Activated effector memory CD4-positive, alpha-beta T cell treated with anti-CD3 and anti-CD28 coated beads, Interleukin-2, amount 50 U/mL, for 16 hours (primary cell): ENCODE measurements around the gene SLC7A8.

Source experiments
- DNase-seq: peaks from one replicate; pipeline ENCODE4 v3.0.0-alpha.2; 2020

The SLC7A8 gene

DNA sequence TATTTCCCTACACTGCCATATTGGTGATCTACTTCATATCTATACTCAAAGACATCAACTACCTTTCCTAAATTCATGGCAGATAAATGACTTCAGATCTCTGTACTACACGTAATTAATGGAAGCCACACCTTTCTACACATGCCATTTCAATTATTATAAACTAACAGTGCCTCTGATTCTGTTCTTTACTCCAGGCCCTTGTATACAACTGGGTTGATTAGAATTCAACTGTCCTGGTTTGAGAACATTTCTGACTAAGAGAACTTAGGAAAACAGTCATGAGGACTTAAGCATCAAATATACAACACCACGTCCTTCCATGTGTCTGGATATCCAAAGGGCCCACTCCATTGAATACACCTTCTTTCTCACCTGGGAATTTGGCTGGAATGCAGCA lies 90.4 kb downstream of the SLC7A8 start:
- DNase-seq = no peak

DNA sequence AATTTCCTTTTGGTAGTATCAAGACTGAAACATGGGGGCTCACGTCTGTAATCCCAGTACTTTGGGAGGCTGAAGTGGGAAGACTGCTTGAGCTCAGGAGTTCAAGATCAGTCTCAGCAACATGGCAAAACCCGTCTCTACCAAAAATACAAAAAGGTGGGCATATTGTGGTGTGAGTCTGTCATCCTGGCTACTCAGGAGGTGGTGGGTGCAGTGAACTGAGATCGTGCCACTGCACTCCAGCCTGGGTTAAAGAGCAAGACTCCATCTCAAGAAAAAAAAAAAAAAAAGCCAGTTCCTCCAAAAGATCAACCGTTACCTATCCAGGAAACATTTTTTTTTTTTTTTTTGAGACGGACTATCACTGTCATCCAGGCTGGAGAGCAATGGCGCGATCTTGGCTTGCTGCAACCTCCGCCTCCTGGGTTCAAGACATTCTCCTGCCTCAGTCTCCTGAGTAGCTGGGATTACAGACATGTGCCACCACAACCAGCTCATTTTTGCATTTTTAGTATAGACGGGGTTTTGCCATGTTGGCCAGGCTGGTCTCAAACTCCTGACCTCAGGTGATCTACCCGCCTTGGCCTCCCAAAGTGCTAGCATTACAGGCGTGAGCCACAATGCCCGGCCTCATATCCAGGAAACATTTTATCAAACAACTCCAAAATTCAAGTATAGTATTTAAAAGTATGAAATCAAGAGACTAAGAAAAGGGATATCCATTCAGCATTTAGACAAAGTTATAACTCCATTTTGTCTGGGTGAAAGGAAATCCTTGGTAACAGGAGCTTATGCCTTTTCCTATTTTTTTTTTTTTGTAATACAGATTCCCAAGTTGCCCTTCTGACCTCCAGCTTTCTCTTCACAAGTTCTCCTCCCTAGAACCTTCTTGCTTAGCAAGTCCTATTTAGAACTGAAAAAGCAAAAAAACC lies 91.9 kb downstream of the SLC7A8 start:
- DNase-seq = no peak

DNA sequence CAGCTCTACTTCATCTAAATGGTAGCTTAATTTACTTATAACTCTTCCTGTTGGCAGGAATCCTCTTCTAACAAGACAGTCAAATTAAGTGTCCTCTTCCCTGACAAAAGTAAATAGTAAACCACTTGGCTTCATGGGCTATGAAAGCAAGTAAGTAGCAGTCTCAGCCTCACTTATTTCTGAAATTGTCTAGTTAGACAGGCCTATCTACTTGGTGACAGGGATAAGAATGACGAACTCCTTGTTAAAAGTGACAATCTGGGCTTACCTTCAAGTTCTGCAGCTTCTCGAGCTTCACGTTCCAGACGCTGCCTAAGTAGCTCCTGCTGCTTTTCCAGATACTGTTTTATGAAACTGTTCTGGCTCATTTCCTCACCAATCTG lies 93.2 kb downstream of the SLC7A8 start:
- no peak for DNase-seq

DNA sequence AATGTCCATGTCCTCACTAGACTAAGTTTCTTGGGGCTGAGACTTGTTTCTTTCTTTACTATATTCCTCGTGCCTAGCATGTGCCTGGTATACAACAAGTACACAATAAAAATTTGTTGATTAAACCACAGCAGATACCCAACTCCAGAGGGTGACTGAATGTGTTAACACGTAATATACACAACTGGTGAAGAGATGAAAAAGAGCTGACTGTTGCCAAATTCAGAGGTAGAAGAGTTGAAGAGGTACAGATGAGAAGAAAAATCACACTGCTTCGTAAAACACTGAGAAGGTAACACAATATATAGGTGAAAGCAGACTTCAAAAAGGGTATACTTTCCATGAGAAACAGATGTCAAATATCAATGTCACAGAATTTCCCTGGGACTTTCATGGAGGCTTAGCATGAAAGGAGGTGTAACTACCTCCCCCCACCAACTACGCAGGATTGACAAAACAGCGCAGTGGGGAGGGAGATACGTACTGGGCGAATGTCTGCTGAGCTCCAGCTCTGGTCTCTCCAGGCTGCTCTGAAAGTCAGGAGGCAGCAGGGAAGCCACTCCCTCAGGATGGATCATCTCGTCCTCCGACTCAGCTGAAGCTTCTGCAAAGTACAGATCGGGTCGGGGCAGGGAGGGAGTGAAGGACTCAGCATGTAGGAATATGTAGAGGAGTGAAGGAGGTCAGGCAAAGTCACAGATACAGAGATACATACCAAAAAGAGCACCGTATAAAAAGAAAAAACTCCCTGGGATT lies 93.8 kb downstream of the SLC7A8 start:
- peak; percentile 22 for DNase-seq

DNA sequence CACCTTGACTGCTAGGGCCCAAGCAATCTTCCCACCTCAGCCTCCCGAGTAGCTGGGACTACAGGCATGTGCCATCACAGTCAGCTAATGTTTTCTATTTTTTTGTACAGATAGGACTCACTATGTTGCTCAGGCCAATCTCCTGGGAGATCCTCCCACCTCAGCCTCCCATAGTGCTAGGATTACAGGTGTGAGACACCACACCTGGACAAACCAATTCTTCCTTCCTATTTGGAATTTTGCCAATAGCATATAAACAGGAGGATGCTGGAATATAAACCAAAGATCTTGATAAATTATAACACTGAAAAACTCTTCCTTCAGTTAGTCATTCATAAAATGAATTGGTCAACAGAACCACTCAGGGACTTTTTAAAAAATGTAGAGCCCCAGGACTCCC lies 96.9 kb downstream of the SLC7A8 start:
- DNase-seq = no peak

DNA sequence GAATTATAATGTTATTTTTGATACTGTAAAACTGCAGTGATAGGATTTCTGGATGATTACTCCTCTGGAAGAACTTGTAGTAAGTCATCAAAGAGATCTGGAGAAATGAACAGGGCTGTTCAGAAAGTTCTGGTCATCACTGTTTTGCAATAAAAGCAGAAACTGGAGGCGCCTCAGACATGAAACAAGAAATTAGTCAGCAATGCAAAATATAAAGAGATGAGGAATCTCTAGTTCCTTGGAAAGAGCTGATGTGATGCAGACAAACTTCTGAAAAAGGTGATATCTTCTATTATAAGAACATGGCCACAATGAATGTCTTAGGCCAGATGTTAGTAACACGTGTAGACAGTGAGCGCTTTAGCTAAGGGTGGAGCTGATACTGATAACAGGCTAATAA lies 98.0 kb downstream of the SLC7A8 start:
- DNase-seq = no peak

DNA sequence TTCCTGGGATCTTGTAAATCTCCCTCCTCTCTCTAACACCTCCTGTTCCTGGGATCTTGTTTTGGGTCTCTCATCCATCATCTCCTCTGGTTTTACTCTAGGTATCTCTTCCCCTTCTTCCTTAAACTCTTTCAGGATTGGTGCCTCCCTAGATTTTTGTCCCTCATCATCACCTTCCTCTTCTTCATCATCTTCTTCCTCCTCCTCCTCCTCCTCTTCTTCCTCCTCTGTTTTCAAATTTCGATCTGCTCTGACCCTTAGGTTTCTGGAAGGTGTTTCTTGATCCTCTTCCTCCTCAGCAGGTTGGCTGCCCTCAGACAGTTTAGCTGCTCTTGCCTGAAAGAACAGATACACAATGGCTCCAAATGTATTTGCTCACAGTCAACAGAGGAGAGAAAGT lies 103.0 kb downstream of the SLC7A8 start:
- no peak for DNase-seq

DNA sequence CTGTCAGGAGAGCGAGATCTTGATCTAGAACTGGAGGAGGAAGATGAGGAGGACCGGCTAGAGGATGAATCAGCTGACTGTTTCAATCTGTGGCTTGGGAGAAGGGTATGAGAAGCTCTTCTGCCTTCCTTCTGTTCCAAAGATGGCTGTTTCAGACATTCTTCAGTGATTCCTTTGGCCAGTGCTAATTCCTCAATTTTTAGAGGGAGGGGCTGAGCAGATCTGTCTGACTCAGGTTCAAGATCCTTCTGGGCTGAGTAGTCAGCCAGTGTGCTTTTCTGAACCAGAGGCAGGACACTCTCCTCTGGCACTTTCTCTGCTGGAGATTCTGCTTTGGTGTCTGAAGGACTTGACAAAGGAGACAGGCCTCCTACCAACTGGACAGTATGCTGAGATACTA lies 103.7 kb downstream of the SLC7A8 start:
- no peak for DNase-seq

DNA sequence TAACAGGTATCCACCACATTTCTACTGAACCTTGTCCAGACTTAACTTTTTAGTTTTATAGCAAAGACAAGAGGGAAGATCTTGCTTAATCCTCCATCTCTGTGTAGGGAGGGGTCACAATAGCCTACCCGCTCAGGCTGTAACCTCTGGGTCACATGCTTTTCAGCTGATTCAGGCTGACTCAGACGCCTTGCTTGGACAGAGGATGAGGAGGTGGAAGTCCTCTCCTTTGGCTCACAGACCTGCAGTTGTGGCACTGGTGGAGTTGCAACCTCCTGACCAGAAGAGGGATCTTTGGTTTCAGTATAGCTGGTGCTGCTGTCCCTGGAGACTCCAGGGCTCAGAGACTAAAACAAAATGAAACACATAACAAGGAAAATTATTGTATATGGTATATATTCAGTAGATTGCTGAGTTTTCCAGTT lies 104.8 kb downstream of the SLC7A8 start:
- no peak for DNase-seq

DNA sequence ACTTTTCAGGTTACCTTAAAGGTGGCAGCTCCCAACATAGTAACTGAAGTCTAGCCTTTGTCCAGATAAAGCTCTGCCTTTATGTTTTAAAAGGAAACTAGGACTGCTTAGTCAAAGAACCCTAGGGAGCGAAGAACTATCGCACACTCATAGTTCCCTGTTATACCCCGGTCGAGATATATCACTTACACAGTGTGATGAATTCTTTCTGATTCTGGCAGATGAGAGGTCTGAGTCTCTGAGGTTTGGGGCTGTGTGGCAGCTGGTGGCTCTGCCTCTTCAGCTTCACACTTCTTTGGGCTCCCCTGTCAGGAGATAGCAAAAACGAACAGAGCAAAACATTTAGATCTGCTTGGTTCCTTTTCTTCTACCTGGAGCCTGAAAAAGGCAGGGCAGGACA lies 105.5 kb downstream of the SLC7A8 start:
- no peak for DNase-seq

DNA sequence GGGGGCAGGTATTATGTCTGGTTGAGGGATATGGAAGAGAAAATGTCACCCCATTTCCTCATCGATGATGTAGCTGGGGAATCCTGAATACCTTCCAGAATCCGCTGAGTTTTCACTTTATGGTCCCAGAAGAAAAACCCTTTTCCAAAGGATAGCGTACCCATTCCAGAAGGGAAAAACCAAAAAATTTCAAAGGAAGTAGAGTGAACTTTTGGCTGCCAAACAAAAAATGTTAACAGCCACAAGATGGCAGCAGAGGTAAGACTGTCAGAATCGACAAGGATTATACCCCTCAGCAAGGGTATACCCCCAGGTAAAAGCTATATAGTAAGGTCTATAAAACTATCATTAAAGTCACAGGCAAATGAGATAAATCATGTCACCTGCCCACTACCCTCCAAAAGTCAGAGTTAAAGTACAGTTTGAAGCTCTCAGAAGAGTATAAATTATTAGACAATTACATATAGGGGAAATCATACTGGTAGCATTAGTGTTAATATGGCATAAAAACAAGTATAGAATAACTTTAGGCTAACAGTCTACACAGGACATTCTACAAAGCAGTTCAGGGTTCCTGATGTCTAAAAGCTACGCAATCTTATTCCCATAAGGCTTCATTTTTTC lies 106.6 kb downstream of the SLC7A8 start:
- DNase-seq = no peak
